ENCODE results near the gene KIAA1755. TPM values are rescaled to one million over a fixed set of nuclear protein-coding genes. Genes with fewer than 3 reads are reported as not detected.

KIAA1755 gene, protein sequence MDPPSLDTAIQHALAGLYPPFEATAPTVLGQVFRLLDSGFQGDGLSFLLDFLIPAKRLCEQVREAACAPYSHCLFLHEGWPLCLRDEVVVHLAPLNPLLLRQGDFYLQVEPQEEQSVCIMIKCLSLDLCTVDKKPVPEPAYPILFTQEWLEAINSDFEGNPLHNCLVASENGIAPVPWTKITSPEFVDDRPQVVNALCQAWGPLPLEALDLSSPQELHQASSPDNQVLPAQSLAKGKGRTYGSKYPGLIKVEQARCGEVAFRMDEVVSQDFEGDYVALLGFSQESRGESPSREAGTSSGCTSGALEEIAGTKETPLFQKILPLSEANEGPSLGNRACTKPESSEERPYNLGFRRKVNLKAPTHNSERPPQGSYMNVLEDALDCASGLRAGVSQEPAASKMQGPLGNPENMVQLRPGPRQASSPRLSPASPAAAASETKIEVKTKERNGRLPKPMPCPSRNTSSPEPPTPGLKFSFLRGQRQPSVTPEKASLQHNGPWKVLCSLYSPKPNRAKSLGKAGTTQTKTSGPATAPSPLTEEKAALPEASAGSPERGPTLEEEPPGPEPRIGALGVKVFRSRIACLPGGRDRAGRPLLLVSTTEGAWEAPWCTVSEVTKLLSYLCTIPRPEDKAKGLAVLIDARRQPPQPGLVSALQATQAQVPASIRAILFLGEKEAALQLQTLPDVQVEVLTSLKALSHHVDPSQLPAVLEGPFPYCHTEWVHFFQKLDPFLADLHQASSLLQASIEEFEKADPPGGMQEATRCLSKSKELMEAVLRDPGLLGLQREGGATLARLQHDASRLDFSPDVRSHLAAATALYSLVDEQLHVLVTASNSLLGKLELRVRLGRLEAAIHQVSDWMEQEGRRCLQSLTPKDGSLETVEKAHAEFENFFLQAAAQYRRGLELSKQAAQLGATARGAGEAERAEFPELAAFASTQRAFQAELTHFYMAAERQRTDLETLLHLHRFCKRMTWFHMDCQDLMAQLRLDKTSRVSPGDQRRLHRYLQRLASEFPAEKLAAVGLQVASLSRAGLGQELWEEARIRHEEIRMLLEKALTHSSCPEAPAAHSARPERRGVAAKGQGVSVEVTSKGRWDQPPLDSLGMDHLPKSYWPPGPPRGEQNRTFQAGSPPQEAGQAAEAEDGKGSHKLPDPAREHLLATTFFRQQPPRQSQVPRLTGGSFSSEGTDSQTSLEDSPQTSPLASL
- not detected for polyA plus RNA-seq (2013)

- H3K4me3 ChIP-seq (ENCODE audit: control insufficient read depth in 1 of 7, extremely low read depth in 1 of 7, insufficient read depth in 4 of 7, low read depth in 2 of 7, low read length in 6 of 7): no peak within 1 kb of the TSS
- DNase-seq: no peak
- 7% methylated on average over 35 of the region's 65 CpGs for WGBS (ENCODE audit: insufficient coverage)
- no peaks in the 10 kb centered on the region for H3K36me3 ChIP-seq (ENCODE audit: control insufficient read depth in 4 of 4, insufficient read depth in 4 of 4, low read length in 3 of 4)
- H3K27ac ChIP-seq (ENCODE audit: insufficient read depth in 1 of 2, low read depth in 1 of 2, low read length in 2 of 2, poor library complexity in 1 of 2, severe bottlenecking in 2 of 2): no peak within 1 kb of the TSS
- ChIA-PET POLR2A (interaction anchor here (0.7 kb wide), 1 partner anchor 1168 kb away, joined by 3 read pairs; no protein-coding TSS in a partner anchor), CTCF (no interaction called here)
- no peaks in the 10 kb centered on the region for H3K4me1 ChIP-seq (ENCODE audit: control extremely low read depth in 1 of 4, control insufficient read depth in 4 of 4, insufficient read depth in 4 of 4, low read length in 3 of 4)
- H3K9me3 ChIP-seq (ENCODE audit: control extremely low read depth in 1 of 5, control insufficient read depth in 4 of 5, insufficient read depth in 2 of 5, low read depth in 1 of 5, low read length in 4 of 5): peaks cover 0 to 2% (median 0%) of the 10 kb centered on the region in 5 experiments
- peaks cover 7 to 68% (median 24%) of the 10 kb centered on the region in 5 experiments for H3K27me3 ChIP-seq (replicated peaks in 2 of 5; ENCODE audit: control insufficient read depth in 4 of 5, insufficient read depth in 5 of 5, low read length in 4 of 5)
These were observed at the start of gene KIAA1755 for GRCh38 chr20:38260378-38261053. Gene KIAA1755 (minus strand): TSS chr20:38260735. CDS start chr20:38260500, 235 bp downstream.

DNA sequence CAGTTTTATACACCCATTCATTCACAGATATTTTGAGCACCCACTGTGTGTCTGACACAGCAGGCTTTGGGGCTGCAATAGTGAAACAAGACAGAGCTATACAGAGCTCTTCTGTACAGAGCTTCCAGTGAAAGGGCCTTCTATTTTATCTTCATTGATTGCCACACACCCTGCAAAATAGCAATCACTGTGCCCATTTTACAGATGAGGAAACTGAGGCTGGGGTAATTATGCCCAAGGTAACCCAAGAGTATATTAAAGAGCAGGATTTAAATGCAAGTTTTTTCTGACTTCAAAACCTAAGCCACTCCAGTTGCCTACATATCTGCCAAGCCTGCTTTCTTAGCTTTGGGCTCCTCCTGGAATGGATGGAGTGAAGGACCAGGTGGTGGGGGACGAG, 47.9 kb upstream of the KIAA1755 start:
- CTCF ChIA-PET: interaction anchor here (0.6 to 1.5 kb wide), 3 partner anchors 10 to 86 kb away, joined by 3 to 5 read pairs (median 3); no protein-coding TSS in a partner anchor
- WGBS (ENCODE audit: insufficient coverage): no CpG with 5 or more reads among the region's 1 CpG
- Histone ChIP-seq H3K4me1 (ENCODE audit: control extremely low read depth in 1 of 4, control insufficient read depth in 4 of 4, insufficient read depth in 4 of 4, low read length in 3 of 4) (peaks cover 5 to 25% (median 17%) of the 10 kb centered on the region in 4 experiments), H3K4me3 (ENCODE audit: control insufficient read depth in 1 of 7, extremely low read depth in 1 of 7, insufficient read depth in 4 of 7, low read depth in 2 of 7, low read length in 6 of 7) (no peak overlapping the region), H3K27me3 (replicated peaks in 2 of 5; ENCODE audit: control insufficient read depth in 4 of 5, insufficient read depth in 5 of 5, low read length in 4 of 5) (peaks cover 0 to 82% (median 42%) of the 10 kb centered on the region in 5 experiments), H3K36me3 (ENCODE audit: control insufficient read depth in 4 of 4, insufficient read depth in 4 of 4, low read length in 3 of 4) (no peaks in the 10 kb centered on the region), H3K27ac (ENCODE audit: insufficient read depth in 1 of 2, low read depth in 1 of 2, low read length in 2 of 2, poor library complexity in 1 of 2, severe bottlenecking in 2 of 2) (no peak overlapping the region), H3K9me3 (ENCODE audit: control extremely low read depth in 1 of 5, control insufficient read depth in 4 of 5, insufficient read depth in 2 of 5, low read depth in 1 of 5, low read length in 4 of 5) (peaks cover 0 to 8% (median 3%) of the 10 kb centered on the region in 5 experiments)
- POLR2A ChIA-PET: no interaction called here
- DNase-seq: no peak

GRCh38 chr20:38308047-38308438, 47.5 kb upstream of the KIAA1755 start:
- ChIA-PET POLR2A (no interaction called here), CTCF (interaction anchor here (1.0 to 1.5 kb wide), 2 partner anchors 82 to 86 kb away, joined by 3 to 5 read pairs; no protein-coding TSS in a partner anchor)
- no peaks in the 10 kb centered on the region for H3K36me3 ChIP-seq (ENCODE audit: control insufficient read depth in 4 of 4, insufficient read depth in 4 of 4, low read length in 3 of 4)
- peaks cover 0 to 8% (median 3%) of the 10 kb centered on the region in 5 experiments for H3K9me3 ChIP-seq (ENCODE audit: control extremely low read depth in 1 of 5, control insufficient read depth in 4 of 5, insufficient read depth in 2 of 5, low read depth in 1 of 5, low read length in 4 of 5)
- H3K27ac ChIP-seq (ENCODE audit: insufficient read depth in 1 of 2, low read depth in 1 of 2, low read length in 2 of 2, poor library complexity in 1 of 2, severe bottlenecking in 2 of 2): no peak overlapping the region
- peaks cover 9 to 29% (median 20%) of the 10 kb centered on the region in 4 experiments for H3K4me1 ChIP-seq (ENCODE audit: control extremely low read depth in 1 of 4, control insufficient read depth in 4 of 4, insufficient read depth in 4 of 4, low read length in 3 of 4)
- H3K27me3 ChIP-seq (replicated peaks in 2 of 5; ENCODE audit: control insufficient read depth in 4 of 5, insufficient read depth in 5 of 5, low read length in 4 of 5): peaks cover 1 to 85% (median 43%) of the 10 kb centered on the region in 5 experiments
- H3K4me3 ChIP-seq (ENCODE audit: control insufficient read depth in 1 of 7, extremely low read depth in 1 of 7, insufficient read depth in 4 of 7, low read depth in 2 of 7, low read length in 6 of 7): no peak overlapping the region
- DNase-seq: no peak
- 67% methylated on average over 1 of the region's 4 CpGs for WGBS (ENCODE audit: insufficient coverage)

GRCh38 chr20:38307371-38308046, 47.0 kb upstream of the KIAA1755 start:
- ChIA-PET CTCF (interaction anchor here (1.0 kb wide), 2 partner anchors 42 to 82 kb away, joined by 3 read pairs; no protein-coding TSS in a partner anchor), POLR2A (no interaction called here)
- peaks cover 0 to 8% (median 3%) of the 10 kb centered on the region in 5 experiments for H3K9me3 ChIP-seq (ENCODE audit: control extremely low read depth in 1 of 5, control insufficient read depth in 4 of 5, insufficient read depth in 2 of 5, low read depth in 1 of 5, low read length in 4 of 5)
- H3K36me3 ChIP-seq (ENCODE audit: control insufficient read depth in 4 of 4, insufficient read depth in 4 of 4, low read length in 3 of 4): no peaks in the 10 kb centered on the region
- DNase-seq: no peak
- 70% methylated on average over 8 of the region's 8 CpGs for WGBS (ENCODE audit: insufficient coverage)
- no peak overlapping the region for H3K4me3 ChIP-seq (ENCODE audit: control insufficient read depth in 1 of 7, extremely low read depth in 1 of 7, insufficient read depth in 4 of 7, low read depth in 2 of 7, low read length in 6 of 7)
- H3K4me1 ChIP-seq (ENCODE audit: control extremely low read depth in 1 of 4, control insufficient read depth in 4 of 4, insufficient read depth in 4 of 4, low read length in 3 of 4): peaks cover 10 to 34% (median 21%) of the 10 kb centered on the region in 4 experiments
- peaks cover 4 to 86% (median 46%) of the 10 kb centered on the region in 5 experiments for H3K27me3 ChIP-seq (replicated peaks in 2 of 5; ENCODE audit: control insufficient read depth in 4 of 5, insufficient read depth in 5 of 5, low read length in 4 of 5)
- no peak overlapping the region for H3K27ac ChIP-seq (ENCODE audit: insufficient read depth in 1 of 2, low read depth in 1 of 2, low read length in 2 of 2, poor library complexity in 1 of 2, severe bottlenecking in 2 of 2)

- H3K27ac ChIP-seq (ENCODE audit: insufficient read depth in 1 of 2, low read depth in 1 of 2, low read length in 2 of 2, poor library complexity in 1 of 2, severe bottlenecking in 2 of 2): no peak overlapping the region
- H3K36me3 ChIP-seq (ENCODE audit: control insufficient read depth in 4 of 4, insufficient read depth in 4 of 4, low read length in 3 of 4): no peaks in the 10 kb centered on the region
- ChIA-PET CTCF (interaction anchor here (1.0 to 1.3 kb wide), 3 partner anchors 26 to 85 kb away, joined by 3 to 4 read pairs (median 3); no protein-coding TSS in a partner anchor), POLR2A (no interaction called here)
- peaks cover 0 to 8% (median 3%) of the 10 kb centered on the region in 5 experiments for H3K9me3 ChIP-seq (ENCODE audit: control extremely low read depth in 1 of 5, control insufficient read depth in 4 of 5, insufficient read depth in 2 of 5, low read depth in 1 of 5, low read length in 4 of 5)
- no peak for DNase-seq
- H3K27me3 ChIP-seq (replicated peaks in 2 of 5; ENCODE audit: control insufficient read depth in 4 of 5, insufficient read depth in 5 of 5, low read length in 4 of 5): peaks cover 4 to 86% (median 50%) of the 10 kb centered on the region in 5 experiments
- no peak overlapping the region for H3K4me3 ChIP-seq (ENCODE audit: control insufficient read depth in 1 of 7, extremely low read depth in 1 of 7, insufficient read depth in 4 of 7, low read depth in 2 of 7, low read length in 6 of 7)
- peaks cover 10 to 34% (median 21%) of the 10 kb centered on the region in 4 experiments for H3K4me1 ChIP-seq (ENCODE audit: control extremely low read depth in 1 of 4, control insufficient read depth in 4 of 4, insufficient read depth in 4 of 4, low read length in 3 of 4)
- 89% methylated on average over 5 of the region's 6 CpGs for WGBS (ENCODE audit: insufficient coverage)
These were observed 45.8 kb upstream of the KIAA1755 start for GRCh38 chr20:38306379-38306778.
